Dedifferentiated amniotic fluid mesenchymal stem cell (primary cell): Measurements from ENCODE around the gene CEMIP.

ENCODE experiments used
- DNase-seq: peaks from one replicate; pipeline ENCODE4 v3.0.0-alpha.2; 2016; ENCODE audit errors: extremely low spot score

CEMIP gene

GRCh38 chr15:80887148-80887547, 108.0 kb downstream of the CEMIP start:
- DNase-seq = no peak

GRCh38 chr15:80888846-80889245, 109.7 kb downstream of the CEMIP start:
- DNase-seq = no peak

- DNase-seq = peak; percentile 15
Measured at GRCh38 chr15:80890341-80891005, 111.3 kb downstream of the CEMIP start.

GRCh38 chr15:80891006-80891405, 111.8 kb downstream of the CEMIP start:
- no peak for DNase-seq

GRCh38 chr15:80892414-80892813, 113.2 kb downstream of the CEMIP start:
- no peak for DNase-seq

- peak; percentile 46 for DNase-seq
Measured at GRCh38 chr15:80893777-80894176, 114.6 kb downstream of the CEMIP start.

GRCh38 chr15:80895091-80895490, 115.9 kb downstream of the CEMIP start:
- DNase-seq = no peak

GRCh38 chr15:80895965-80896364, 116.8 kb downstream of the CEMIP start:
- DNase-seq = no peak

- DNase-seq = no peak
Measured at GRCh38 chr15:80898040-80898439, 118.9 kb downstream of the CEMIP start.

- no peak for DNase-seq
Measured at GRCh38 chr15:80902298-80902801, 123.2 kb downstream of the CEMIP start.

GRCh38 chr15:80904998-80905397, 125.8 kb downstream of the CEMIP start:
- DNase-seq = no peak

- no peak for DNase-seq
Measured at GRCh38 chr15:80906159-80906766, 127.1 kb downstream of the CEMIP start.

- no peak for DNase-seq
Measured at GRCh38 chr15:80911821-80912220, 132.7 kb downstream of the CEMIP start.

- no peak for DNase-seq
Measured at GRCh38 chr15:80912673-80913072, 133.5 kb downstream of the CEMIP start.

- DNase-seq = no peak
Measured at GRCh38 chr15:80913541-80913940, 134.4 kb downstream of the CEMIP start.

GRCh38 chr15:80915472-80915871, 136.3 kb downstream of the CEMIP start:
- no peak for DNase-seq

- DNase-seq = no peak
Measured at GRCh38 chr15:80916056-80916455, 136.9 kb downstream of the CEMIP start.

GRCh38 chr15:80918196-80918783, 139.1 kb downstream of the CEMIP start:
- no peak for DNase-seq

GRCh38 chr15:80920271-80920699, 141.1 kb downstream of the CEMIP start:
- DNase-seq = no peak

- no peak for DNase-seq
Measured at GRCh38 chr15:80921736-80922410, 142.7 kb downstream of the CEMIP start.

- DNase-seq = no peak
Measured at GRCh38 chr15:80923668-80924067, 144.5 kb downstream of the CEMIP start.

- no peak for DNase-seq
Measured at GRCh38 chr15:80924278-80924677, 145.1 kb downstream of the CEMIP start.
